Mesothelial cell of epicardium (in vitro differentiated cells): ENCODE results near the gene UHRF1. TPM values are rescaled to one million over a fixed set of nuclear protein-coding genes. Genes with fewer than 3 reads are reported as not detected.

Experiments used
- DNase-seq, 2 experiments: peaks; one replicate each; pipeline ENCODE4 v3.0.0; 2021; ENCODE audit warnings: low spot score in 2 of 2; ENCODE audit not compliant: unreplicated experiment in 2 of 2
- H3K27ac Mint-ChIP-seq: 2 replicates; pipeline ENCODE4 v1.8.0; 2021; ENCODE audit warnings: mixed read lengths
- H3K27me3 Mint-ChIP-seq: 2 replicates; pipeline ENCODE4 v1.8.0; 2021; ENCODE audit warnings: low read depth, mixed read lengths
- H3K36me3 Mint-ChIP-seq: 2 replicates; pipeline ENCODE4 v1.8.0; 2021; ENCODE audit warnings: mixed read lengths
- H3K4me1 Mint-ChIP-seq: 2 replicates; pipeline ENCODE4 v1.8.0; 2021; ENCODE audit warnings: mixed read lengths
- H3K4me3 Mint-ChIP-seq: 2 replicates; pipeline ENCODE4 v1.8.0; 2021; ENCODE audit warnings: mild to moderate bottlenecking, moderate library complexity, mixed read lengths
- H3K9me3 Mint-ChIP-seq: 2 replicates; pipeline ENCODE4 v1.8.0; 2021; ENCODE audit warnings: mixed read lengths
- total RNA-seq: library from RNA; stranded (reverse); gene quantifications from 3 replicates; pipeline ENCODE4 v1.2.1, GENCODE V29; 2021
- TF ChIP-seq, protein P1 (sequence below): fragments of 200-600 bp; sonication (generic); IDR thresholded peaks from one replicate; pipeline ENCODE4 v1.5.0; 2021; ENCODE audit warnings: antibody characterized with exemption; ENCODE audit not compliant: unreplicated experiment

The UHRF1 gene
- total RNA-seq, 1 donor from 2014 or later, result 28.9 TPM

DNA sequence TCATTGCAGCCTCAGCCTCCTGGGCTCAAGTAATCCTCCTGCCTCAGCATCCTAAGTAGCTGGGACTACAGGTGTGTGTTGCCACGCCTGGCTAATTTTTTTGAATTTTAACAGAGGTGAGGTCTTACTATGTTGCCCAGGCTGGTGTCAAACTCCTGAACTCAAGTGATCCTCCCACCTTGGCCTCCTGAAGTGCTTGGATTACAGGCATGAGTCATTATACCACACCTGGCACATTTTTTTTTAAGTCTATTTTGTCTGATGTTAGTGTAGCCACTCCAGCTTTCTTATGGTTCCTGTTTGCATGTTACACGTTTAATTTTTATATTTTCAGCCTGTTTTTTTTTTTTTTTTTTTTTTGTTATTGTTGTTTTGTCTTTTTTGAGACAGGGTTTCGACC, 84.4 kb downstream of the UHRF1 start:
- Mint-ChIP-seq H3K27ac (no peak overlapping the region), H3K27me3 (no peaks in the 10 kb centered on the region), H3K36me3 (peaks cover 30% of the 10 kb centered on the region), H3K9me3 (peaks cover 15% of the 10 kb centered on the region), H3K4me1 (peaks cover 11% of the 10 kb centered on the region), H3K4me3 (no peak overlapping the region)
- TF ChIP-seq, protein P1, sequence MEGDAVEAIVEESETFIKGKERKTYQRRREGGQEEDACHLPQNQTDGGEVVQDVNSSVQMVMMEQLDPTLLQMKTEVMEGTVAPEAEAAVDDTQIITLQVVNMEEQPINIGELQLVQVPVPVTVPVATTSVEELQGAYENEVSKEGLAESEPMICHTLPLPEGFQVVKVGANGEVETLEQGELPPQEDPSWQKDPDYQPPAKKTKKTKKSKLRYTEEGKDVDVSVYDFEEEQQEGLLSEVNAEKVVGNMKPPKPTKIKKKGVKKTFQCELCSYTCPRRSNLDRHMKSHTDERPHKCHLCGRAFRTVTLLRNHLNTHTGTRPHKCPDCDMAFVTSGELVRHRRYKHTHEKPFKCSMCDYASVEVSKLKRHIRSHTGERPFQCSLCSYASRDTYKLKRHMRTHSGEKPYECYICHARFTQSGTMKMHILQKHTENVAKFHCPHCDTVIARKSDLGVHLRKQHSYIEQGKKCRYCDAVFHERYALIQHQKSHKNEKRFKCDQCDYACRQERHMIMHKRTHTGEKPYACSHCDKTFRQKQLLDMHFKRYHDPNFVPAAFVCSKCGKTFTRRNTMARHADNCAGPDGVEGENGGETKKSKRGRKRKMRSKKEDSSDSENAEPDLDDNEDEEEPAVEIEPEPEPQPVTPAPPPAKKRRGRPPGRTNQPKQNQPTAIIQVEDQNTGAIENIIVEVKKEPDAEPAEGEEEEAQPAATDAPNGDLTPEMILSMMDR, result no peak
- DNase-seq, result no peak

DNA sequence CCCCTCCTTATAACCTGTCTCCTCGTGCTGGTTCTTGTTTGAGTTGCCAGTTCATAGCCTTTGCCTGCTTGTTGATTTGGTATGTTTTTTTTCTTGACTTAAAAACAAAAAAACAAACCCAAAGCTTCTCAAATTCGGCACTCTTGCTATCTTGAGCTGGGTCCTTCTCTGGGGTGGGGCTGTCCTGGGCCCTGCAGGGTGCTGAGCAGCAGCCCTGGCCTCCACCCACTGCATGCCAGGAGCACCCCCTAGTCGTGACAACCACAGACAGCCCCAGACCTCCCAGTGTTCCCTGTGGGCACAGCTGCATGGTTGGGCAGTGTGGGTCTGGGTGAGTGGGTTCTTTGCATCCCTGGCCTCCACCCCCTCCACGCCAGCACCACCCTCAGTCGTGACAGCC, 87.4 kb downstream of the UHRF1 start:
- Mint-ChIP-seq H3K4me1 (no peaks in the 10 kb centered on the region), H3K36me3 (peaks cover 49% of the 10 kb centered on the region), H3K4me3 (no peak overlapping the region), H3K9me3 (peaks cover 19% of the 10 kb centered on the region), H3K27me3 (no peaks in the 10 kb centered on the region), H3K27ac (no peak overlapping the region)
- TF ChIP-seq, protein P1, result no peak
- no peak for DNase-seq

DNA sequence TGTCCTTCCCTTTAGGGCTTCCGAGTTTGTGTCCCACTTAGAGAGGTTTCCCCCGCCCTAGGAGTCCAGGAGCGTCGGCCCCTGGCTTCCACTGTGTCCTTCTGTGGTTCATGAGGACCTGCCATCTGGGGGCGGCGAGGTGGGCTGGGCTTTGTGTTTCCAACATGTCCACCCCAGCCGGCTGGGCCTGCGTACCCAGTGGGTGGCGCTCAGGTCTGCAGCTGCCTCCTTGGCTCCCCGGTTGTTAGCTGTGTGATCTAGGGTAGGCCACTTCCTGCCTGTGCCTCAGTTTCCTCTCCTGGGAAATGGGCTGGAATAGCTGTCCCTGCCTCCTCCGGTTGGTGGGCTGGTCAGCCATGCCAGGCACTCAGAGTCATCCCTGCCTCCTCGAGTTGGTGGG, 88.0 kb downstream of the UHRF1 start:
- peaks cover 13% of the 10 kb centered on the region for H3K9me3 Mint-ChIP-seq
- H3K36me3 Mint-ChIP-seq, result peaks cover 47% of the 10 kb centered on the region
- H3K27me3 Mint-ChIP-seq, result no peaks in the 10 kb centered on the region
- no peak overlapping the region for H3K4me3 Mint-ChIP-seq
- DNase-seq, result no peak
- TF ChIP-seq, protein P1, result no peak
- H3K27ac Mint-ChIP-seq, result no peak overlapping the region
- no peaks in the 10 kb centered on the region for H3K4me1 Mint-ChIP-seq

DNA sequence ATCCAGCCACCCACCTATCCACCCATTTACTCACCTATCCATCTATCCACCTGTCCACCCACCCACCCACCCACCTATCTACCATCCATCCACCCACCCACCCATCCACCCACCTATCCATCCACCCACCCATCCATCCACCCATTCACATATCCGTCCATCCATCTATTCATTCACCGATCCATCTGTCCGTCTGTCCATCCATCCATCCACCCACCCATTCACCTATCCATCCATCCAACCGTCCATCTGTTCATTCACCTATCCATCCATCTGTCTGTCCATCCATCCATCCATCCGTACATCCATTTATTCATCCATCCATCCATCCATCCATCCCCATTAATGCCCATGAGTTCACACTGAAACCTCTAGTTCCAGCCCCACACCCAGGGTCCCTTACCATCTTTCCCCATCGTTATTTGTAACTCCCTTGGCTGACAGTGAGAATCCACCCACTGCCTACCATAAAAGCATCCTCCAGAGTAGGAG, 90.9 kb downstream of the UHRF1 start:
- H3K4me1 Mint-ChIP-seq, result no peaks in the 10 kb centered on the region
- TF ChIP-seq, protein P1, result no peak
- peaks cover 6% of the 10 kb centered on the region for H3K9me3 Mint-ChIP-seq
- H3K27ac Mint-ChIP-seq, result no peak overlapping the region
- H3K27me3 Mint-ChIP-seq, result no peaks in the 10 kb centered on the region
- no peak overlapping the region for H3K4me3 Mint-ChIP-seq
- H3K36me3 Mint-ChIP-seq, result peaks cover 37% of the 10 kb centered on the region
- DNase-seq, result no peak

DNA sequence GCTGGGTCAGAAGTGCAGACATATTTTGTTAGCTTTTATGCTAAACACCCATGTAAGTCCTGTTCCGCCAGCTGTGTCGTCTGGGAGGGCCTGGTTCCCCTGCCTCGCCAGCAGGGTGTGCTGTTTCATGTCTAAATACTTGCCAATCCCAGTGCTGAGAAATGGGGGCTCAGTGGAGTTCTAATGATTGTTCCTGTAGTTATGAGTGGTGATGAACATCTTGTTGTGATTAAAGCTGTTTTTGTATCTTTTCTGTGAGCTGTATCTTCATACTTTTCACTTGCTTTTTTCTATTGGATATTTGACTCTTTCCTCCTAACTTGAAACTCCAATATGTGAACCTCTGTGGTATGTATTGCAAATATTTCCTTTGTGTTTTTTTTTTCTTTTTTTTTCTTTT, 92.3 kb downstream of the UHRF1 start:
- TF ChIP-seq, protein P1, result no peak
- no peaks in the 10 kb centered on the region for H3K27me3 Mint-ChIP-seq
- peaks cover 6% of the 10 kb centered on the region for H3K9me3 Mint-ChIP-seq
- no peak for DNase-seq
- H3K27ac Mint-ChIP-seq, result no peak overlapping the region
- peaks cover 32% of the 10 kb centered on the region for H3K36me3 Mint-ChIP-seq
- no peak overlapping the region for H3K4me3 Mint-ChIP-seq
- no peaks in the 10 kb centered on the region for H3K4me1 Mint-ChIP-seq

DNA sequence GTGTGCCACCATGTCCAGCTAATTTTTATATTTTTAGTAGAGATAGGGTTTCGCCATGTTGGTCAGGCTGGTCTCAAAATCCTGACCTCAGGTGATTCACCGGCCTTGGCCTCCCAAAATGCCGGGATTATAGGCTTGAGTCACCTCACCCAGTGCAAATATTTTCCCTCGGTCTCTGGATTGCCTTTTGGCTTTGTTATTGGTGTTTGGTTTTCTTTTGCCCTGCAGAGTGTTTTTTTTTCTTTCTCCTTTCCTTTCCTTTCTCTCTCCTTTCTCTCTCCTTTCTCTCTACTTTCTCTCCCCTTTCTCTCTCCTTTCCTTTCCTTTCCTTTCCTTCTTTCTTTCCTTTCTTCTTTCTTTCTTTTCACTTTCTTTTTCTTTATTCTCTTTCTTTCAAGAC, 92.8 kb downstream of the UHRF1 start:
- H3K4me1 Mint-ChIP-seq, result no peaks in the 10 kb centered on the region
- peaks cover 8% of the 10 kb centered on the region for H3K9me3 Mint-ChIP-seq
- TF ChIP-seq, protein P1, result no peak
- H3K27ac Mint-ChIP-seq, result no peak overlapping the region
- no peaks in the 10 kb centered on the region for H3K27me3 Mint-ChIP-seq
- no peak overlapping the region for H3K4me3 Mint-ChIP-seq
- no peak for DNase-seq
- peaks cover 33% of the 10 kb centered on the region for H3K36me3 Mint-ChIP-seq
